WTC11 (cell line): ENCODE measurements around the gene PLLP. TPM values are rescaled to one million over a fixed set of nuclear protein-coding genes. Genes with fewer than 3 reads are reported as not detected.

Source experiments
- ATAC-seq: fragments of 200-7000 bp; cut with Tn5 transposase; 2 replicates; pipeline ENCODE4 v1.10.0; 2021; ENCODE audit warnings: mild to moderate bottlenecking, moderate library complexity
- CTCF ChIA-PET: fragments of 300-600 bp; sonication (Branson Sonifier 250); formaldehyde crosslinking; loops from one replicate; lab custom pipeline; 2021; ENCODE audit warnings: antibody characterized with exemption; lab: Charles Lee
- POLR2A ChIA-PET: fragments of 350-600 bp; sonication (Branson Sonifier 250); formaldehyde crosslinking; loops from one replicate; lab custom pipeline; 2021; ENCODE audit warnings: antibody characterized with exemption; lab: Charles Lee
- DNase-seq: peaks from one replicate; pipeline ENCODE4 v3.0.0; 2021; ENCODE audit warnings: low spot score
- H3K27ac Mint-ChIP-seq: 2 replicates; pipeline ENCODE4 v1.8.0; 2021; ENCODE audit warnings: mixed read lengths
- H3K27me3 Mint-ChIP-seq: 2 replicates; pipeline ENCODE4 v1.8.0; 2021; ENCODE audit warnings: low read depth, mild to moderate bottlenecking, moderate library complexity, mixed read lengths
- H3K36me3 Mint-ChIP-seq: 2 replicates; pipeline ENCODE4 v1.8.0; 2021; ENCODE audit warnings: mixed read lengths
- H3K4me1 Mint-ChIP-seq: 2 replicates; pipeline ENCODE4 v1.8.0; 2022; ENCODE audit warnings: mixed read lengths
- H3K4me3 Mint-ChIP-seq: 2 replicates; pipeline ENCODE4 v1.8.0; 2021; ENCODE audit warnings: mild to moderate bottlenecking, moderate library complexity, mixed read lengths
- H3K9me3 Mint-ChIP-seq: 2 replicates; pipeline ENCODE4 v1.8.0; 2021; ENCODE audit warnings: mixed read lengths
- CREM ChIP-seq: sonication (generic); formaldehyde crosslinking; IDR thresholded peaks from 2 replicates; pipeline ENCODE4 v1.8.1; 2022; ENCODE audit warnings: mild to moderate bottlenecking, missing genetic modification reagents, moderate library complexity
- GRHL2 ChIP-seq: fragments of 250-450 bp; sonication (Bioruptor Pico); IDR thresholded peaks from 2 replicates; pipeline ENCODE4 v1.8.0; 2022; ENCODE audit warnings: mild to moderate bottlenecking, moderate library complexity; ENCODE audit not compliant: insufficient replicate concordance, severe bottlenecking
- JAZF1 ChIP-seq: fragments of 250-450 bp; sonication (Bioruptor Pico); IDR thresholded peaks from 2 replicates; pipeline ENCODE4 v1.9.0; 2021; ENCODE audit warnings: moderate library complexity, mild to moderate bottlenecking, inconsistent platforms
- OVOL2 ChIP-seq: fragments of 250-450 bp; sonication (Bioruptor Pico); IDR thresholded peaks from 2 replicates; pipeline ENCODE4 v1.9.0; 2021; ENCODE audit warnings: mild to moderate bottlenecking, borderline replicate concordance
- RORB ChIP-seq: fragments of 250-450 bp; sonication (Bioruptor Pico); IDR thresholded peaks from 2 replicates; pipeline ENCODE4 v1.9.0; 2021; ENCODE audit warnings: mild to moderate bottlenecking
- TEAD4 ChIP-seq: sonication (generic); formaldehyde crosslinking; IDR thresholded peaks from 2 replicates; pipeline ENCODE4 v1.8.0; 2022; ENCODE audit warnings: mild to moderate bottlenecking, missing genetic modification reagents
- ZNF317 ChIP-seq: sonication (generic); formaldehyde crosslinking; IDR thresholded peaks from 2 replicates; pipeline ENCODE4 v1.8.1; 2023; ENCODE audit warnings: low read depth, mild to moderate bottlenecking, moderate library complexity, missing genetic modification reagents, borderline replicate concordance
- ZNF416 ChIP-seq: fragments of 250-450 bp; sonication (Bioruptor Pico); IDR thresholded peaks from 2 replicates; pipeline ENCODE4 v1.9.0; 2021; ENCODE audit warnings: mild to moderate bottlenecking, inconsistent platforms
- total RNA-seq: library from RNA; stranded (reverse); gene quantifications from 3 replicates; pipeline ENCODE4 v1.2.3, GENCODE V29; 2021
- TF ChIP-seq, protein P1 (sequence below): sonication (generic); formaldehyde crosslinking; IDR thresholded peaks from 2 replicates; pipeline ENCODE4 v1.8.1; 2022; ENCODE audit warnings: low read depth, mild to moderate bottlenecking, moderate library complexity, missing genetic modification reagents, borderline replicate concordance
- TF ChIP-seq, protein P2 (sequence below): sonication (generic); formaldehyde crosslinking; IDR thresholded peaks from 2 replicates; pipeline ENCODE4 v1.8.1; 2023; ENCODE audit warnings: mild to moderate bottlenecking, missing genetic modification reagents, moderate library complexity
- TF ChIP-seq, protein P3 (sequence below): sonication (generic); formaldehyde crosslinking; IDR thresholded peaks from 2 replicates; pipeline ENCODE4 v1.8.1; 2023; ENCODE audit warnings: mild to moderate bottlenecking, moderate library complexity, missing genetic modification reagents
- TF ChIP-seq, protein P4 (sequence below): fragments of 250-450 bp; sonication (Bioruptor Pico); IDR thresholded peaks from 2 replicates; pipeline ENCODE4 v1.9.0; 2021; ENCODE audit warnings: mild to moderate bottlenecking
- TF ChIP-seq, protein P5 (sequence below): sonication (generic); formaldehyde crosslinking; IDR thresholded peaks from 2 replicates; pipeline ENCODE4 v1.8.1; 2023; ENCODE audit warnings: mild to moderate bottlenecking, missing genetic modification reagents, borderline replicate concordance
- TF ChIP-seq, protein P6 (sequence below): fragments of 250-450 bp; sonication (Bioruptor Pico); IDR thresholded peaks from 2 replicates; pipeline ENCODE4 v1.9.0; 2021; ENCODE audit warnings: mild to moderate bottlenecking
- TF ChIP-seq, protein P7 (sequence below): sonication (generic); formaldehyde crosslinking; IDR thresholded peaks from 2 replicates; pipeline ENCODE4 v1.8.1; 2022; ENCODE audit warnings: mild to moderate bottlenecking, missing genetic modification reagents, moderate library complexity, borderline replicate concordance
- TF ChIP-seq, protein P8 (sequence below): sonication (generic); formaldehyde crosslinking; conservative IDR thresholded peaks from 2 replicates; pipeline ENCODE4 v1.8.1; 2022; ENCODE audit warnings: mild to moderate bottlenecking, missing genetic modification reagents

The PLLP gene
- total RNA-seq, 1 experiment from 2014 or later: 2.8 TPM

DNA sequence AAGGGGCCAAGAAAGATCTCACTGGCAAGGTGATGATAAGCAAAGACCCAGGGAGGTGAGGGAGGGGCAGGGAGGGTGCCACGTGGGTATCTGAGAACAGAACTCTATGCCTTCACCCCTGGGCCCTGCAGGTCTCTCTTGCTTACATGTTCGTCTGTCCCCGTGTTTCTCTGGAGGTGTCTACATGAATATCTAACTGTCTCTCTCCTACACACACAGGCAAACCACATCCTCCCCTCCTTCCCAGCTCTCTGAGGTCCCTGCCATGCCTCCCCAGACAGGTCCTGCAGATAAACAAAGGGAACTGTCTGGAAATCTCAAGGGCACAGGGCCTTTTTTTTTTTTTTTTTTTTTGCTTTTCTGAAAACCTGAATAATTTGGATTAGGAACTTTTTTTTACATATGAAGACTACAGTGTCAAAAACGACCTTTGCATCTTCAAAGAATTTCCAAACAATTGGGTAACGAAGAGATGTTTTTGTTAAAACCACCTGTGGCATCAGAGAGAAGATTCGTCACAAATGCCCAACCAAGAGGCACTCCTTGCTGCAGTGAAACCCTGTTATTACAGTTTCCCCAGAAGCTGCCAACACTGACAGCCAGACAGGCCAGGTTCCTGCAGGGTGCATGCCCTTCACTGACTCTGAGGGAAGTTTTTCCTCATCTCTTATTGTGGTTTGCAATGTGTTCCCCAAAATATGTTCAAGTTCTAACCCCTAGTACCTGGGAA lies 17.8 kb downstream of the PLLP start (continued):
- TF ChIP-seq, protein P1, sequence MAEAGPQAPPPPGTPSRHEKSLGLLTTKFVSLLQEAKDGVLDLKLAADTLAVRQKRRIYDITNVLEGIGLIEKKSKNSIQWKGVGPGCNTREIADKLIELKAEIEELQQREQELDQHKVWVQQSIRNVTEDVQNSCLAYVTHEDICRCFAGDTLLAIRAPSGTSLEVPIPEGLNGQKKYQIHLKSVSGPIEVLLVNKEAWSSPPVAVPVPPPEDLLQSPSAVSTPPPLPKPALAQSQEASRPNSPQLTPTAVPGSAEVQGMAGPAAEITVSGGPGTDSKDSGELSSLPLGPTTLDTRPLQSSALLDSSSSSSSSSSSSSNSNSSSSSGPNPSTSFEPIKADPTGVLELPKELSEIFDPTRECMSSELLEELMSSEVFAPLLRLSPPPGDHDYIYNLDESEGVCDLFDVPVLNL (CRISPR knock-in tag): no peak
- TF ChIP-seq, protein P2, sequence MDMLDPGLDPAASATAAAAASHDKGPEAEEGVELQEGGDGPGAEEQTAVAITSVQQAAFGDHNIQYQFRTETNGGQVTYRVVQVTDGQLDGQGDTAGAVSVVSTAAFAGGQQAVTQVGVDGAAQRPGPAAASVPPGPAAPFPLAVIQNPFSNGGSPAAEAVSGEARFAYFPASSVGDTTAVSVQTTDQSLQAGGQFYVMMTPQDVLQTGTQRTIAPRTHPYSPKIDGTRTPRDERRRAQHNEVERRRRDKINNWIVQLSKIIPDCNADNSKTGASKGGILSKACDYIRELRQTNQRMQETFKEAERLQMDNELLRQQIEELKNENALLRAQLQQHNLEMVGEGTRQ (CRISPR knock-in tag): no peak

DNA sequence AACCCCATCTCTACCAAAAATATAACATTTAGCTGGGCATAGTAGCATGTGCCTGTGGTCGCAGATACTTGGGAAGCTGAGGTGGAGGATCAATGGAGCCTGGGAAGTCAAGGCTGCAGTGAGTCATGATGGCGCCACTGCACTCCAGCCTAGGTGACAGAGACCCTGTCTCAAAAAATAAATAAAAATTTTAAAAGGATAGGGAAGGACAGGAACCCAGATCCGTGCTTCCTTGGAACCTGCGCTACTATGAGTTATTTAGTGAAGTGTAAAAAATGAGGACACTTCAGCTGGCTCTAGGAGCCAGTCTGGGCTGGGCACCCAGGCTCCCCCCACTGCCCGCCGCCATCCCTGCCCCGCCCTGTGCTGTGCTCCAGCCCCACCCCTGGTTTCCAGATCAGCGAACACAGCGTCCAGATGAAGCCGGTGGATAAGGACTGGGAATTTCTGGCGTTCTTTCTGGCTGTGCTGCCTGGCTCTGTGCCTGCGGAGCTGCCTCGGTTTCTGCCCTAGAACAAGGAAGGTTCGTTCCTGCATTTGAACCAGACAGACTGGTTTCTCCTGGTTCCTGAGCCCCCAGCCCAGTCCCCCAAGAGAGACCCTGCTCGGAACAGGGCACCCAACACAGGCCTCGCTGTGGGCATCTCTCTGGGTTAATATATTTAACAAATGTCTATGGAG lies 18.5 kb downstream of the PLLP start:
- ATAC-seq: no peak; the same call in 1 of the 2 replicates
- H3K4me1 Mint-ChIP-seq: peaks cover 8% of the 10 kb centered on the region
- TF ChIP-seq, protein P3, sequence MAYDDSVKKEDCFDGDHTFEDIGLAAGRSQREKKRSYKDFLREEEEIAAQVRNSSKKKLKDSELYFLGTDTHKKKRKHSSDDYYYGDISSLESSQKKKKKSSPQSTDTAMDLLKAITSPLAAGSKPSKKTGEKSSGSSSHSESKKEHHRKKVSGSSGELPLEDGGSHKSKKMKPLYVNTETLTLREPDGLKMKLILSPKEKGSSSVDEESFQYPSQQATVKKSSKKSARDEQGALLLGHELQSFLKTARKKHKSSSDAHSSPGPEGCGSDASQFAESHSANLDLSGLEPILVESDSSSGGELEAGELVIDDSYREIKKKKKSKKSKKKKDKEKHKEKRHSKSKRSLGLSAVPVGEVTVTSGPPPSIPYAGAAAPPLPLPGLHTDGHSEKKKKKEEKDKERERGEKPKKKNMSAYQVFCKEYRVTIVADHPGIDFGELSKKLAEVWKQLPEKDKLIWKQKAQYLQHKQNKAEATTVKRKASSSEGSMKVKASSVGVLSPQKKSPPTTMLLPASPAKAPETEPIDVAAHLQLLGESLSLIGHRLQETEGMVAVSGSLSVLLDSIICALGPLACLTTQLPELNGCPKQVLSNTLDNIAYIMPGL (CRISPR knock-in tag): no peak
- TF ChIP-seq TEAD4 (CRISPR knock-in tag) (no peak), ZNF317 (CRISPR knock-in tag) (no peak), RORB (CRISPR knock-in tag) (no peak), GRHL2 (CRISPR knock-in tag) (no peak), ZNF416 (CRISPR knock-in tag) (no peak), OVOL2 (CRISPR knock-in tag) (no peak), CREM (CRISPR knock-in tag) (no peak), JAZF1 (CRISPR knock-in tag) (no peak)
- TF ChIP-seq, protein P4, sequence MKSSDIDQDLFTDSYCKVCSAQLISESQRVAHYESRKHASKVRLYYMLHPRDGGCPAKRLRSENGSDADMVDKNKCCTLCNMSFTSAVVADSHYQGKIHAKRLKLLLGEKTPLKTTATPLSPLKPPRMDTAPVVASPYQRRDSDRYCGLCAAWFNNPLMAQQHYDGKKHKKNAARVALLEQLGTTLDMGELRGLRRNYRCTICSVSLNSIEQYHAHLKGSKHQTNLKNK (CRISPR knock-in tag): no peak
- TF ChIP-seq, protein P5, sequence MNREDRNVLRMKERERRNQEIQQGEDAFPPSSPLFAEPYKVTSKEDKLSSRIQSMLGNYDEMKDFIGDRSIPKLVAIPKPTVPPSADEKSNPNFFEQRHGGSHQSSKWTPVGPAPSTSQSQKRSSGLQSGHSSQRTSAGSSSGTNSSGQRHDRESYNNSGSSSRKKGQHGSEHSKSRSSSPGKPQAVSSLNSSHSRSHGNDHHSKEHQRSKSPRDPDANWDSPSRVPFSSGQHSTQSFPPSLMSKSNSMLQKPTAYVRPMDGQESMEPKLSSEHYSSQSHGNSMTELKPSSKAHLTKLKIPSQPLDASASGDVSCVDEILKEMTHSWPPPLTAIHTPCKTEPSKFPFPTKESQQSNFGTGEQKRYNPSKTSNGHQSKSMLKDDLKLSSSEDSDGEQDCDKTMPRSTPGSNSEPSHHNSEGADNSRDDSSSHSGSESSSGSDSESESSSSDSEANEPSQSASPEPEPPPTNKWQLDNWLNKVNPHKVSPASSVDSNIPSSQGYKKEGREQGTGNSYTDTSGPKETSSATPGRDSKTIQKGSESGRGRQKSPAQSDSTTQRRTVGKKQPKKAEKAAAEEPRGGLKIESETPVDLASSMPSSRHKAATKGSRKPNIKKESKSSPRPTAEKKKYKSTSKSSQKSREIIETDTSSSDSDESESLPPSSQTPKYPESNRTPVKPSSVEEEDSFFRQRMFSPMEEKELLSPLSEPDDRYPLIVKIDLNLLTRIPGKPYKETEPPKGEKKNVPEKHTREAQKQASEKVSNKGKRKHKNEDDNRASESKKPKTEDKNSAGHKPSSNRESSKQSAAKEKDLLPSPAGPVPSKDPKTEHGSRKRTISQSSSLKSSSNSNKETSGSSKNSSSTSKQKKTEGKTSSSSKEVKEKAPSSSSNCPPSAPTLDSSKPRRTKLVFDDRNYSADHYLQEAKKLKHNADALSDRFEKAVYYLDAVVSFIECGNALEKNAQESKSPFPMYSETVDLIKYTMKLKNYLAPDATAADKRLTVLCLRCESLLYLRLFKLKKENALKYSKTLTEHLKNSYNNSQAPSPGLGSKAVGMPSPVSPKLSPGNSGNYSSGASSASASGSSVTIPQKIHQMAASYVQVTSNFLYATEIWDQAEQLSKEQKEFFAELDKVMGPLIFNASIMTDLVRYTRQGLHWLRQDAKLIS (CRISPR knock-in tag): no peak
- TF ChIP-seq, protein P6, sequence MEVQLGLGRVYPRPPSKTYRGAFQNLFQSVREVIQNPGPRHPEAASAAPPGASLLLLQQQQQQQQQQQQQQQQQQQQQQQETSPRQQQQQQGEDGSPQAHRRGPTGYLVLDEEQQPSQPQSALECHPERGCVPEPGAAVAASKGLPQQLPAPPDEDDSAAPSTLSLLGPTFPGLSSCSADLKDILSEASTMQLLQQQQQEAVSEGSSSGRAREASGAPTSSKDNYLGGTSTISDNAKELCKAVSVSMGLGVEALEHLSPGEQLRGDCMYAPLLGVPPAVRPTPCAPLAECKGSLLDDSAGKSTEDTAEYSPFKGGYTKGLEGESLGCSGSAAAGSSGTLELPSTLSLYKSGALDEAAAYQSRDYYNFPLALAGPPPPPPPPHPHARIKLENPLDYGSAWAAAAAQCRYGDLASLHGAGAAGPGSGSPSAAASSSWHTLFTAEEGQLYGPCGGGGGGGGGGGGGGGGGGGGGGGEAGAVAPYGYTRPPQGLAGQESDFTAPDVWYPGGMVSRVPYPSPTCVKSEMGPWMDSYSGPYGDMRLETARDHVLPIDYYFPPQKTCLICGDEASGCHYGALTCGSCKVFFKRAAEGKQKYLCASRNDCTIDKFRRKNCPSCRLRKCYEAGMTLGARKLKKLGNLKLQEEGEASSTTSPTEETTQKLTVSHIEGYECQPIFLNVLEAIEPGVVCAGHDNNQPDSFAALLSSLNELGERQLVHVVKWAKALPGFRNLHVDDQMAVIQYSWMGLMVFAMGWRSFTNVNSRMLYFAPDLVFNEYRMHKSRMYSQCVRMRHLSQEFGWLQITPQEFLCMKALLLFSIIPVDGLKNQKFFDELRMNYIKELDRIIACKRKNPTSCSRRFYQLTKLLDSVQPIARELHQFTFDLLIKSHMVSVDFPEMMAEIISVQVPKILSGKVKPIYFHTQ (CRISPR knock-in tag): no peak
- TF ChIP-seq, protein P7, sequence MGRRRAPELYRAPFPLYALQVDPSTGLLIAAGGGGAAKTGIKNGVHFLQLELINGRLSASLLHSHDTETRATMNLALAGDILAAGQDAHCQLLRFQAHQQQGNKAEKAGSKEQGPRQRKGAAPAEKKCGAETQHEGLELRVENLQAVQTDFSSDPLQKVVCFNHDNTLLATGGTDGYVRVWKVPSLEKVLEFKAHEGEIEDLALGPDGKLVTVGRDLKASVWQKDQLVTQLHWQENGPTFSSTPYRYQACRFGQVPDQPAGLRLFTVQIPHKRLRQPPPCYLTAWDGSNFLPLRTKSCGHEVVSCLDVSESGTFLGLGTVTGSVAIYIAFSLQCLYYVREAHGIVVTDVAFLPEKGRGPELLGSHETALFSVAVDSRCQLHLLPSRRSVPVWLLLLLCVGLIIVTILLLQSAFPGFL (CRISPR knock-in tag): no peak
- TF ChIP-seq, protein P8, sequence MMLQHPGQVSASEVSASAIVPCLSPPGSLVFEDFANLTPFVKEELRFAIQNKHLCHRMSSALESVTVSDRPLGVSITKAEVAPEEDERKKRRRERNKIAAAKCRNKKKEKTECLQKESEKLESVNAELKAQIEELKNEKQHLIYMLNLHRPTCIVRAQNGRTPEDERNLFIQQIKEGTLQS (CRISPR knock-in tag): no peak
- no peak overlapping the region for H3K27ac Mint-ChIP-seq
- POLR2A ChIA-PET: interaction anchor here (0.6 kb wide), 1 partner anchor 125 kb away, joined by 6 read pairs; no protein-coding TSS in a partner anchor
- CTCF ChIA-PET: no interaction called here
- H3K36me3 Mint-ChIP-seq: no peaks in the 10 kb centered on the region
- no peak for DNase-seq
- H3K4me3 Mint-ChIP-seq: no peak overlapping the region
- H3K9me3 Mint-ChIP-seq: no peaks in the 10 kb centered on the region
- no peaks in the 10 kb centered on the region for H3K27me3 Mint-ChIP-seq
